T-helper 2 cell treated with Interferon-gamma antibody and Interleukin-4, amounts not matched to agents 5 μg/mL and 100 μg/mL, for 36 hours (primary cell): ENCODE data around the gene LGALS14.
A peak's percentile ranks its signal among the peaks of the same experiment; 100 is the strongest.
"Not testable (repeated sequence)": the region's sequence is repeated elsewhere in the genome, so short reads cannot be mapped to it uniquely, and the experiment has no call there.

Experiments used
- DNase-seq: peaks from one replicate; pipeline ENCODE4 v3.0.0; 2021; ENCODE audit warnings: low spot score
- H3K27ac Mint-ChIP-seq: one replicate; pipeline ENCODE4 v1.8.0; 2021; ENCODE audit warnings: mild to moderate bottlenecking, mixed read lengths
- H3K27me3 Mint-ChIP-seq: one replicate; pipeline ENCODE4 v1.8.0; 2021; ENCODE audit warnings: low read depth, mixed read lengths
- H3K36me3 Mint-ChIP-seq: one replicate; pipeline ENCODE4 v1.8.0; 2021; ENCODE audit warnings: low read depth, mixed read lengths
- H3K4me1 Mint-ChIP-seq: one replicate; pipeline ENCODE4 v1.8.0; 2021; ENCODE audit warnings: low read depth, mixed read lengths
- H3K4me3 Mint-ChIP-seq: one replicate; pipeline ENCODE4 v1.8.0; 2022; ENCODE audit warnings: mild to moderate bottlenecking, moderate library complexity, mixed read lengths
- H3K9me3 Mint-ChIP-seq: one replicate; pipeline ENCODE4 v1.8.0; 2021; ENCODE audit warnings: mixed read lengths

LGALS14 gene

GRCh38 chr19:39704181-39705044, at the start of gene LGALS14:
LGALS14 (plus strand) TSS chr19:39704481; CDS start chr19:39704529, 48 bp downstream.
- H3K4me3 Mint-ChIP-seq, result peak within 1 kb of the TSS; percentile 32
- peak; percentile 32 for DNase-seq
- peaks cover 11% of the 10 kb centered on the region for H3K36me3 Mint-ChIP-seq
- peaks cover 18% of the 10 kb centered on the region for H3K9me3 Mint-ChIP-seq
- peaks cover 2% of the 10 kb centered on the region for H3K27me3 Mint-ChIP-seq
- peak within 1 kb of the TSS; percentile 50 for H3K27ac Mint-ChIP-seq
- peaks cover 25% of the 10 kb centered on the region for H3K4me1 Mint-ChIP-seq

DNA sequence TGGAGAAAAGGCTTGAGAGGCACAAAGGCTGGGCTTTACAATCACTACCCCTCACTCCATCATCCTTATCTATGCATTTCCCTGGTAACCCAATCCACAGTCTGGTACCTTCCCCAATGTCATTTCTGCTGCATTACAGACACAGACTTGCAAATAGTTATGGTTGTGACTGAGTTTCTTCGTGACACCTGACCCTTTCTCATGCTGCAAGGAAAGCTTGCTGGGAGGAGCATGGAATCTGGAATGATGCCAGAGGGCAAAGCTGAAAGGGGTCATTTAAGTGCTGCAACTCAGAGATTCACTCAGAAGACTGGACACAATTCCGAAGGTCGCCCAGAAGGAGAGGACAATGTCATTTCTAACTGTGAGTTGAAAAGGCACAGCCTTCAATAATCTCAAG, 48.7 kb upstream of the LGALS14 start, which contains the start of gene LGALS16:
Gene LGALS16 (plus strand): TSS at position 301 of the 400 bp plus-strand sequence. CDS start 49 bp downstream, at position 350.
- DNase-seq, result no peak

GRCh38 chr19:39659791-39660190, 44.5 kb upstream of the LGALS14 start:
- H3K4me3 Mint-ChIP-seq, result no peak overlapping the region
- H3K27me3 Mint-ChIP-seq, result peaks cover 16% of the 10 kb centered on the region
- H3K9me3 Mint-ChIP-seq, result no peaks in the 10 kb centered on the region
- DNase-seq, result no peak
- H3K27ac Mint-ChIP-seq, result no peak overlapping the region
- no peaks in the 10 kb centered on the region for H3K36me3 Mint-ChIP-seq
- peaks cover 7% of the 10 kb centered on the region for H3K4me1 Mint-ChIP-seq

More for the DNA sequence above, 48.7 kb upstream of the LGALS14 start, which contains the start of gene LGALS16:
- no peaks in the 10 kb centered on the region for H3K9me3 Mint-ChIP-seq
- peaks cover 33% of the 10 kb centered on the region for H3K27me3 Mint-ChIP-seq
- H3K27ac Mint-ChIP-seq, result no peak within 1 kb of the TSS
- H3K36me3 Mint-ChIP-seq, result no peaks in the 10 kb centered on the region
- no peaks in the 10 kb centered on the region for H3K4me1 Mint-ChIP-seq
- H3K4me3 Mint-ChIP-seq, result no peak within 1 kb of the TSS

DNA sequence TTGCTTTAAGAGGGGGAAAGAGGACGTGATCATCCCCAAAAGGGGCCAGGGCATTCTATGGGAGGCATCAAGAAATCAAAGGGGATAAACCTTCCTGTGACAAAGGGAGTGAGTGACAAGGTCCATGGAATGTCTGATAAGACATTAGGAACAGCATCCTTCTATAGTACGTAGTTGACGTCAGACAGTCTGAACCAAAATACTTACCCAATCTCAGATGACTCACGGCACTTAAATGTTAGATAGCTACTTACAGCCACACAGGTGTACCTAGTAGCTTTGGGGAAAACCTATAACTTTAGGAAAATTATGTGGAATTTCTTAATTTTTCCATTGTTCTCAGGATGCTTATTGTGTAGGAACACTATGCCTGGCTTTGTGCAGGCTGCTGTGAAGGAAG, 43.6 kb upstream of the LGALS14 start:
- Mint-ChIP-seq H3K27me3 (peaks cover 14% of the 10 kb centered on the region), H3K9me3 (no peaks in the 10 kb centered on the region), H3K36me3 (no peaks in the 10 kb centered on the region), H3K4me1 (peaks cover 7% of the 10 kb centered on the region), H3K4me3 (no peak overlapping the region), H3K27ac (no peak overlapping the region)
- no peak for DNase-seq

GRCh38 chr19:39661565-39661964, 42.7 kb upstream of the LGALS14 start:
- no peak overlapping the region for H3K27ac Mint-ChIP-seq
- no peak for DNase-seq
- H3K4me3 Mint-ChIP-seq, result no peak overlapping the region
- peaks cover 7% of the 10 kb centered on the region for H3K4me1 Mint-ChIP-seq
- H3K27me3 Mint-ChIP-seq, result peaks cover 11% of the 10 kb centered on the region
- H3K36me3 Mint-ChIP-seq, result no peaks in the 10 kb centered on the region
- H3K9me3 Mint-ChIP-seq, result no peaks in the 10 kb centered on the region

- H3K4me3 Mint-ChIP-seq, H3K27ac Mint-ChIP-seq: not testable (repeated sequence)
- peaks cover 15% of the 10 kb centered on the region for H3K27me3 Mint-ChIP-seq
Observed at GRCh38 chr19:39669860-39670259, 34.4 kb upstream of the LGALS14 start.

DNA sequence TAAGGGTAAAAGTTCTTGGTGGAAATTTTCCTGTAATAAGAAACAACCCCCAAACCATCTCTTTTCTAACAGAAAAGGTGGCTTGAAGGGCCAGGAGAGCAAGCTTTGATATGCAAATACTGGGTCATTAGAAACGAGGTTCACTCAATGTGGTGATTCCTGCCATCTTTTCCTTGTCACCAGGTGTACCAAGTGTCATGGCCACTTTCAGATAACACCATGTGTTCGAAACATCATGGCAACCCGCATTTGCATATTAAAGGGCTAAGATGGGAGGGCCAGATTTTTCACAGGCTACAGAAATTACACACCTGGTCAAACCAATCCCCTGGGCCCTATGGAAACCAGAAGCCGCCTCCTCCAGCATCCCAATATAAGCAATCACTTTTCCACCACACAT, 33.3 kb upstream of the LGALS14 start:
- DNase-seq, result no peak
- Mint-ChIP-seq H3K27me3 (peaks cover 14% of the 10 kb centered on the region), H3K4me1 (peaks cover 15% of the 10 kb centered on the region), H3K9me3 (no peaks in the 10 kb centered on the region), H3K27ac (no peak overlapping the region), H3K36me3 (no peaks in the 10 kb centered on the region), H3K4me3 (no peak overlapping the region)

More at GRCh38 chr19:39669860-39670259, 34.4 kb upstream of the LGALS14 start:
- H3K4me1 Mint-ChIP-seq, DNase-seq, H3K36me3 Mint-ChIP-seq, H3K9me3 Mint-ChIP-seq: not testable (repeated sequence)

DNA sequence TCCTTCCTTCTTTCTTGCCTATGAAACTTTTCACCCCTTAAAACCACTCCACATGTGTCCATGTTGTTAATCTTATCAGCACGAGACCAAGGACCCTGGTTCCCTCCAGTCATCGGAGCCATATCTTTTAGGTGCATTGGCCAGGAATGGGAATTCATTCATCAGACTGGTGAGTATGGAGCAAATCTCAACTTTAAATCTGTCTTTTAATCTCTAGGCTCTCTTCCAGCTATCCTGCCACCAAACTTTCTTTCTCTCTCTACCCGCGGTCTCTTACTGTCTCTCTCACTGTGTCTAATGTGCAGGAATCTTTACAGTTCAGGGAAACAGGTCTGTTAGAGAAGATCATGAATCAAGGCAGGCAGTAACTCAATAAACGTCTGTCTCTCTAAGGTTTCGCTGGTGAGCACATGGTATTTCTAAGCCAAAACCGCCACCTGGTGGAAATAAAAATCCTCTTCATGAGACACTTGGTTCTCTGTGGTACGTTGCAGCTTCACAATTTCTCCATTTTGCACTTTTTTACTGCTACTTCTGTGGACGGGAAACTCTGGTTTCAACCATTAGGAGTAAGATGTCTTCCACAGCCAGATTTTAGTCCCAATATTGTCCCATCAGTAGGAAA, 32.4 kb upstream of the LGALS14 start:
- peak; percentile 42 for DNase-seq
- H3K27ac Mint-ChIP-seq, result no peak overlapping the region
- H3K27me3 Mint-ChIP-seq, result peaks cover 11% of the 10 kb centered on the region
- peaks cover 18% of the 10 kb centered on the region for H3K4me1 Mint-ChIP-seq
- no peaks in the 10 kb centered on the region for H3K9me3 Mint-ChIP-seq
- H3K36me3 Mint-ChIP-seq, result no peaks in the 10 kb centered on the region
- H3K4me3 Mint-ChIP-seq, result no peak overlapping the region

DNA sequence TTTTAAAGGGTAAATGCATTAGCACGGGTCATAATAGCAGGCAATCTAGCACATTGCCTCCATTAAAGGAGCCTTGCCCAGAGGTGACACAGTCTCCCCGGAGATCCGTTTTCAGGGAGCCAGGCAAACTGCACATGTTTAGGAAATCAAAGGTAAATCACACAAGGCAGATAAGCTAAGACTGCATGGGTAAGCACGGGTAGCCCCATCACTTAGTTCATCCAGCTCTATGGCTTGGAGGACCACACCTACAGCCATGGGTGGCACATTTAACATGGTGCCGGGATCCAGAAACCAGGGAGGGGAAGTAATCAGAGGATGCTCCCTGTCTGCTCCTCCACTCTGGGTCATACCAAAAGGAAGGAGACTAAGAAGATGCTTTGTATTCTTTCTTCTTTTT, 31.8 kb upstream of the LGALS14 start:
- peaks cover 8% of the 10 kb centered on the region for H3K27me3 Mint-ChIP-seq
- DNase-seq, result no peak
- H3K4me3 Mint-ChIP-seq, result no peak overlapping the region
- no peaks in the 10 kb centered on the region for H3K36me3 Mint-ChIP-seq
- H3K27ac Mint-ChIP-seq, result no peak overlapping the region
- peaks cover 19% of the 10 kb centered on the region for H3K4me1 Mint-ChIP-seq
- H3K9me3 Mint-ChIP-seq, result no peaks in the 10 kb centered on the region

- DNase-seq, H3K9me3 Mint-ChIP-seq, H3K4me3 Mint-ChIP-seq, H3K36me3 Mint-ChIP-seq, H3K27ac Mint-ChIP-seq, H3K27me3 Mint-ChIP-seq: not testable (repeated sequence)
- H3K4me1 Mint-ChIP-seq, result peaks cover 29% of the 10 kb centered on the region
Observed at GRCh38 chr19:39673862-39674261, 30.4 kb upstream of the LGALS14 start.

DNA sequence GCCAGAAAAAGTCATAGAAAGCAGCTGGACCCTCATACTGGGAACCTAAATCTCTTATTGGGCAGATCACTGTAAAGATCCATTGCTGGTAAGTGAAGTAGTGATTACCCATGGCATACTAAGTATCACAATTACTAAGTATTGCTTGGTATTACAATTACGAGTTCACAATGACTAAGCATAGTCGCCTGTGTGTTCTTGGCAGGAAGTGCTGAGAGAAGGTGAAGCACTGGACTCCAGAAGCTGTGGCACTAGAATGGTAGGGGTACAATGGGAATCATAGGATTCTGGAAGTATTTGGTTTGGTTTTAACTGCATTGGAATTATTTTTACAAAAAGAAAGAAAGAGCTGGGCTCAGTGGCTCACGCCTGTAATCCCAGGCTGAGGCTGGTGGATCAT, 28.3 kb upstream of the LGALS14 start:
- peak; percentile 19 for DNase-seq
- peak overlapping the region; percentile 30 for H3K4me3 Mint-ChIP-seq
- no peaks in the 10 kb centered on the region for H3K36me3 Mint-ChIP-seq
- H3K27ac Mint-ChIP-seq, result peak overlapping the region; percentile 76
- peaks cover 4% of the 10 kb centered on the region for H3K27me3 Mint-ChIP-seq
- peaks cover 47% of the 10 kb centered on the region for H3K4me1 Mint-ChIP-seq
- no peaks in the 10 kb centered on the region for H3K9me3 Mint-ChIP-seq

- no peaks in the 10 kb centered on the region for H3K36me3 Mint-ChIP-seq
- no peaks in the 10 kb centered on the region for H3K9me3 Mint-ChIP-seq
- peak overlapping the region; percentile 79 for H3K4me3 Mint-ChIP-seq
- no peaks in the 10 kb centered on the region for H3K27me3 Mint-ChIP-seq
- peaks cover 44% of the 10 kb centered on the region for H3K4me1 Mint-ChIP-seq
- no peak for DNase-seq
- peak overlapping the region; percentile 85 for H3K27ac Mint-ChIP-seq
Observed at GRCh38 chr19:39677961-39678889, 26.1 kb upstream of the LGALS14 start.

GRCh38 chr19:39679056-39679790, 25.1 kb upstream of the LGALS14 start:
- H3K4me1 Mint-ChIP-seq, result peaks cover 44% of the 10 kb centered on the region

More at GRCh38 chr19:39679056-39679790, 25.1 kb upstream of the LGALS14 start:
- peak overlapping the region; percentile 79 for H3K4me3 Mint-ChIP-seq
- H3K27ac Mint-ChIP-seq, result peak overlapping the region; percentile 85
- H3K27me3 Mint-ChIP-seq, result no peaks in the 10 kb centered on the region
- no peaks in the 10 kb centered on the region for H3K36me3 Mint-ChIP-seq
- H3K9me3 Mint-ChIP-seq, result no peaks in the 10 kb centered on the region
- peak; percentile 80 for DNase-seq
